Panc1 (cell line): ENCODE data around the gene KCNJ11.

Source experiments
- CTCF ChIP-seq: fragments of 450-650 bp; IDR thresholded peaks from 2 replicates; pipeline ENCODE4 v1.5.1; 2017; ENCODE audit warnings: mild to moderate bottlenecking
- POLR2AphosphoS5 ChIP-seq: IDR thresholded peaks from 2 replicates; pipeline ENCODE4 v1.6.1; 2012; ENCODE audit warnings: mild to moderate bottlenecking, low read depth, low read length, moderate library complexity

GRCh38 chr11:17401316-17401715 lies 12.9 kb upstream of the KCNJ11 start:
- TF ChIP-seq CTCF = no peak
- no peak for TF ChIP-seq POLR2AphosphoS5
